GM21515 (cell line): Measurements from ENCODE around the gene ASAP2.

Source experiments
- ATAC-seq: cut with Tn5 transposase; IDR thresholded peaks from one replicate; pipeline ENCODE4 v1.9.1; 2021; ENCODE audit not compliant: unreplicated experiment

The ASAP2 gene

DNA sequence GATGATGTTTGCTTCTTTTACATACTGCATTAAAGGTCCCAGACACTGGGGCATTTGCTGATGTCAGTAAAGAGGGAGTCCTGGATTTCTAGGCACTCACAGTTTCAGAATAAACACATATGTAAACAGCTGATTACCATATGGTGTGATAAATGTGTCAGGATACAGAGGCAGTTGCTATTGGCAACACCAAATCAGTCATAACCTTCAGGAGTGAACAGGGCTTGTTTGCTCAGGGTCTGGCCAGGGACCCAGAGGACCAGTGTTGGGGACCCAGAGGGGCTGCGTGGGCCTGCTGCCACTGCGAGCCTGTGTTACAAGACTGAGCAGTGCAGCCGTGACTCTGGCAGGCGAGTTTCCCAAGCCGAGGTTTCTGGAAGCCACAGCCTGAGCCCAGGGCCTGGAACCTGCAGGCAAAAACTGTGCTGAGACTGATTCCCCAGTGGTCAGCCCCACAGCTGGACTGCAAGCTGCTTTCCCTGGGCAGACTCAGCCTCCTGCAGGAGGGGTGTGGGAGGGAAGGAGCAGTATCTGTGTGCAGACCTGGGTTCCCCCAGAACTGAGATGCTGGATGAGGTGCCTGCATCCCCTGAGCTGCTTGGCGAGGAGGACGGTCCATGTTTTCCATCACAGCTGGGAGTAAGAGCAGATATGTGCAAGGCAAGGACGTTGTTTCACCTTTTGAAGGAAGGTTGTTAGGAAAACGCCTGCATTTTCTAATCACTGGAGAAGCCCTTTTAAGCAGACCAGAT is 23.6 kb downstream of the ASAP2 start:
- no peak for ATAC-seq

DNA sequence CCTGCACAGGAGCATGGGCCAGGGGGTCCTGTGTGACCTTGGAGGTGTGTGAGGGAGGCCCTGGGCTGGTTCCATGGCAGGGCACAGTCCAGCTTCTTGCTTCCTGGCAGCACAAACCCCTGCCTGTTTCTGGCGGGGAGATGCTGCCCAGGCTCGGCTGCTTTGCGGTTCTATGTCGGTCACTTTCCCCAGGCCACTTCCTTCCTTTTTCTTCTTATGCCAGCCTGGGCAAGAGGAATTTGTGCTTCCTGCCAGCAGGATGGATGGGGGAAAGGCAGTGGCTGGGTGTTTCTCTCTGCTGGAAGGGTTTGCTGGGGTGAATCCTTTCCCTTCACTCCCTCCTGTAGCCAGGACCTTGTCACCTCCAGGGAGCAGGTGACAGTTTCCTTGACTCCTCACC is 24.3 kb downstream of the ASAP2 start:
- no peak for ATAC-seq

- no peak for ATAC-seq
These were observed 24.9 kb downstream of the ASAP2 start for GRCh38 chr2:9231291-9232165.

DNA sequence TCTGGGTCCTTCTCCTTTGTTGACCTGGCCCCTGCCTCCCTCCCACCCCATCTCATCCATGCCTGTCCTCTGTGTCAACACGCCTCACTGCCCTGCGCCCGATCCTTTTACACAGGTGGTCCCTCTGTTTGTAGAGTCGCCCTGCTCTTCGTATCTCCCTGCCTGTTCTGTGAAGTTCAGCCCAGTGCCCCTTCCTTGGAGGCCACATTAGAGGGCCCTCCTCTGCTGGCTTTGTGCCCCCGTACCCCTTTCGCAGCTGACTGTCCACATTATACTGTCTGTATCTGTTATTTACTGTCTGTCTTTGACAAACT is 25.5 kb downstream of the ASAP2 start:
- no peak for ATAC-seq

- no peak for ATAC-seq
These were observed 26.3 kb downstream of the ASAP2 start for GRCh38 chr2:9232886-9233285.

- ATAC-seq, result no peak
These were observed 28.1 kb downstream of the ASAP2 start for GRCh38 chr2:9234680-9235146.

DNA sequence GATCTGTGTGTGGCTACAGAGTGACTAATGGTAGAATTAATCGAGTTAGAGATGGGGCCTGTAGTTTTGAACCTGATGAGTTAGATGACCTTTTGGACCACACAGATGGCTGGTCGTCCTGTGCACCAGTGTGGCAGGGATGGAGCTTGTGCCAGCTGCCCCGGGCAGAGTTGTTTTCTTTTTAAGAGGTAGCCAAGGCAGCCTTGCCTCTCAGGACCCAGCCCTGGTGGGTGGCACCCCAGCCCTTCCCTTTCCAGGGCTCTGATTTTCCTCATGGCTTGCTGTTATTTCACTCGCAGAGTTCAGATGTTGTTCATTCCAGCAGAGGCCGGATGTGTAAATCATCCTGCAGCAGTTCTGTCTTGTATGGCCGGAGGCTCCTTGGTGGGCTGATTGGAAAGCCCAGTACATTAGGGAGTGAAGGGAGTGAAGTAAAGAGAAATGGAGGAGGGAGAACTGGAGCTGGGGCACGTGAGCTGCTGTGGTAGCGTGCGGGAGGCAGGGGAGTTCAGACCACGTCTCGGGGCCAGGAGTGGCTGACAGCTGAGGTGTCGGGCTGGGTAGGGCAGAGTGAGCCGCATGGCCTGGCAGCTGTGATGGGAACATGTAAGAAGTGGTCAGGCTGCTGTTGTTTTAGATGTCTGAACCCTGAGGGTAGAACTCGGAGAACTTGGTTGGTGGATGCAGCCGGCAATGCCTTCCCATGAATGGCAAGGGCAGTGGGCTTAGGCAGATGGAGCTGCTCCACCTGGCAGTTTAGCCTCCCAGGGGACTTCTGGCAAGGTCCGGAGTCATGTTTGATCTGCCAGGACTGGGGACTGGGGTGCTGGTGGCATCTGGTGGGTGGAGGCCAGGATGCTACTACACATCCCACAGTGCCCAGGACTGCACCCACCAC is 28.8 kb downstream of the ASAP2 start:
- no peak for ATAC-seq

GRCh38 chr2:9236045-9236344 is 29.4 kb downstream of the ASAP2 start:
- ATAC-seq, result no peak

- ATAC-seq, result no peak
These were observed 30.3 kb downstream of the ASAP2 start for GRCh38 chr2:9236867-9237266.

DNA sequence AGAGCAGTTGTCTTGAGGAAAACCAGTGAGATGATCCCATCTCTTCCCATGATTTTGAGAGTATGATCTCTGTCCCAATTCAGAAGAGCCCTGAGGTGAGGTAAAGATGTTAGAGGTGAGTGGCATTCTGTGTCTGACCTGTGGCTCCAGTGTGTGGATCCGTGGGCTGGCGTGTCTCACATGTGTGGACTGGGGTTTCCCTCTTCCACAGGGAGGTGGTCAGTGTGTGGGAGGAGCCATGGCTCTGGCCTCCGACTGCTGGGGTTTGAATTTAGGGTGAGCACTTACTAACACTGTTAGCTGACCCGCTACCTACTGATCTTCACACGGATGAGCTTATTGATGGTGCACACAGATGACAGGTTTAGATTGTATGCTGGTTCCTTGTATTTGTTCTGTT is 31.2 kb downstream of the ASAP2 start:
- ATAC-seq, result no peak

- no peak for ATAC-seq
These were observed 32.1 kb downstream of the ASAP2 start for GRCh38 chr2:9238591-9239326.

DNA sequence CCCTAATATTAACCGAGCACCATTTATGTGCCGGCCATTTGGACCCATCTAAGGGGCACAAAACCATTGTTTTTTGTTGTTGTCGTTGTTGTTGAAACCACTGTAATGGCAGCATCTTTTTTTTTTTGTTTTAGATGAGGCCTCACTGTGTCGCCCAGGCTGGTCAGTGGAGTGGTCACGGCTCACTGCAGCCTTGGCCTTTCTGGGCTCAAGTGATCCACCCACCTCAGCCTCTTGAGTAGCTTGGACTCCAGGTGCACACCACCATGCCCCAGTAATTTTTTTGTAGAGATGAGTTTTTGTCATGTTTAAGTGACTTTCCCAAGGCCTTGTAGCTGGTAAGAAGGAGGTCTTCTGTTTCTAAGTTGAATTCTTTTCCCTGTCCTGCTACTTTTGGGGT is 33.0 kb downstream of the ASAP2 start:
- ATAC-seq, result no peak

- ATAC-seq, result no peak
These were observed 34.1 kb downstream of the ASAP2 start for GRCh38 chr2:9240745-9241144.

DNA sequence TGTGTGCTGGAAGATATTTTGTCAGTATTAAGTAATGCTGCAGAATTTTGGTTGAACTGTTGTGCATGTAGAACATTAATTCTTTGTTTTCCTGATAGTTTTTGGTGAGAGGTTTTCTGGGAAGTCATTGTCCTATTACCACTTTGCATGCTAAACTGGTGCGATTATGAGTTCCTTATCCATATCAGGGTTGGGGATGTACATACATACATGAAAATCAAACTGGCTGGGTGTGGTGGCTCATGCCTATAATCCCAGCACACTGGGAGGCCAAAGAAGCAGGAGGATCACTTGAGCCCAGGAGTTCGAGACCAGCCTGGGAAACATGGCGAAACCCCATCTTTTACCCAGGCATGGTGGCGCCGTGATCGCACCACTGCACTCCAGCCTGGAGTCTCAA is 34.6 kb downstream of the ASAP2 start:
- ATAC-seq, result no peak

DNA sequence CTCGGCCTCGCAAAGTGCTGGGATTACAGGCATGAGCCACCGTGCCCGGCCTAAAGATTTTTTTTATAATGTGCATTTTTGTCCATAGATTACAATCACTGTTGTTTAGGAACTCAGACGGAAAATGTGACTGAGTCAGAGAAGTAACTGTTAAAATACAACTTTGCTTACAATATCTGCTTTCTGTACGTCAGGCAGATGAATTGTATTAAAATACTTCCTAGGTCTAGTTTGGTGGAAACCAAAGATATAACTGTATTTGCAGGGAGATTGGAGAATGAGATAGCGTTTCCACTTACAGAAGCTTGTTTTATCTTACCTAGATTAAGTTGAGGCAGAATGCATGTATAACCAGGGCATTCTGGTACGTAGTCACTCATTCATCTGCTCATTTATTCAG is 36.7 kb downstream of the ASAP2 start:
- no peak for ATAC-seq

DNA sequence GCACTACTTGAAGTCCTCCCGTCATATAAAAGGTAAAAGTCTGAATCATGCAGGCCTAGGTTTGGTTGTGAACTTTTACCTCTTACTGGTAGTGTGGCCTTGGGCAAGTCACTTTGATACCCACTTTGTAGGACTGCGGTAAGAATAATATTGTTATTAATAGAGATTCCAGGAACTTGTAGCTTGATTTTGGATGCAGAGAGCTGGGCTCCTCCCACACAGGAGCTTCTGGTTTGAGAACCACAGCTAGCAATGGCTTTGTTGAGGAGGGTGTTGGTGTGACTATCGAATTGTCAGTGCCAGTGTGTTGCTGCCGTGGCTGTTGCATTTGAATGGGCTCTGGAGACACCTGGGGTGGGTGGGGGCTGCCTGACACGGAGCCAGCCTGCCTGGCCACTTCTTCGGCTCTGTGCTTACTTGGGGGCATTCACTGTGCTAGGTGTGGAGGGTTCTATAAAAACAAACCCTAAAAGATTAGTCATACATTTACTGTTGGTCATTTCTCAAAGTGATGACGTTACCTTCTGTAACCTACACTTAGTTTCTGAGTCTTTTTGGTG is 38.5 kb downstream of the ASAP2 start:
- ATAC-seq, result no peak

GRCh38 chr2:9247177-9247576 is 40.6 kb downstream of the ASAP2 start:
- ATAC-seq, result no peak

DNA sequence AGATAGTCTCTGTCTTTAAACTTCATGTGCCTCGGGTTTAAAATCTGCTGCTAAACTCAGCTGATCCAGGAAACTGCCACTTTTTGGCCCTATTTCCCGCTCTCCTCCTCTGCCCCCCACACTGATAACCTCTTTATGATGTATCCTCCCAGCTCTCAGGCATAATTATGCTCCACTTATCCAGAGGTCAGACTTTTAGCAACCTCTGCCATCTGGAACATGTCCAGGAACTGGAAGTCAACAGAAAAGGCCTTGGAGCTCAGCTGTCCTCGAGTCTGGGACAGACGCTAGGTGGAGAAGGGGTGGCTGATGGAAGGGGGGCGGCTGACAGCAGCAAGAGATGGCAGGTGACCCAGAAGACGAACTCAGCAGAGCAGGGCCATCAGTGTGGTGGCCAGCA is 41.2 kb downstream of the ASAP2 start:
- ATAC-seq, result no peak

DNA sequence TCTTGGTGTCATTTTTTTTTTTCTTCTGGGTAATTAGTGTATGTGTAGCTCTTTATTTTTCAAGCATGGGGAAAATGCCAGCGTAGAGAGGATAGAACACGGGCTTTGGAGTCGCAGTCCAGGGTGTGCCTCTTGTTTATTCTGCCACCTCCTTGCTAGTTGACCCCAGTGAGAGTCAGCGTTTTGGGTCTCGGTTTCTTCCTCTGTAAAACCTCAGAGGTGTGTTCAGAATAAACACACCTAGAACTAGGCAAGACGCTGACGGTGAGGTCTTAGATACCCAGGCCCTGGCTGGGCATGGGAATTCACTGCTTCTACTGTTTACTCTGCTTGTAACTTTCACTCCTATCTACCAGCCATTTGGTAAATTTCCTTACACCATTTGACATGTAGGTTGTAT is 41.8 kb downstream of the ASAP2 start:
- no peak for ATAC-seq

DNA sequence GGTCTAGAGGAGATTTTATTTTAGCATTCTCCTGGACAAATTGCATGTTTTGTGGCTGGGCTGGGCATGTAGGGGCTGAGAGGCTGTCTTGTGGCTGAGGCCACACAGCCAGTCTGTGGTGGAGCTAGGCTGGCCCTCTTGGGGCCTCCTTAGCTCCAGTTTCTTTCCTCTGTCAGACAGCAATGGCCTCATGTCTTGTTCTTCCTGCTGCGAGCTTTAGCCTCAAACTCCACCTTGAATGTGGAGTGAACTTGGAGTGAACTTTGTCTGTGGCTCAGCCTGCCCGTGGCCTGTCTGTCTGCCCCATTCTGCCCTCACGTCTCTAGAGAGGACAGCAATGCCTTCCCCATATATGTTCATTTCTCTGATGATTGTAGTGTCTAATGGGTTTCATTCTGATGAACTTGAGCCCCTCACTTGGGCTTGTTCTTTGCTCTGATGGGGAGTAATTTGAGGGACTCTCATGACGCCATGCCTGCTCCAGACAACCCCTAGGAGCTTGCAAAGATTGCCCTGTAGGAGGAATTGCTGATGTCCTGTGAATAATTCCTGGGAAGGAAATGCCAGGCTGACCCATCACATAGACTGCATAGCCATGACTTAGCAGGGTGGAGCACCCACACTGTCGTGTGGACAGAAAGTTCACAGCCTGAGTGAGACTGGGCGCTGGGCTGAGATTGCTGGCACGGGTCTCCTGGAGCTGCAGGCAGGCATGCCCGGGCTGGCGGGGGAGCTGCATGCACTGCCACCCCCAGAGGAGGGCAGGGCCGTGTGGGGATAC is 42.6 kb downstream of the ASAP2 start:
- ATAC-seq, result no peak
